GM12878 (cell line): Measurements from ENCODE around the gene N4BP2. TPM values are rescaled to one million over a fixed set of nuclear protein-coding genes. Genes with fewer than 3 reads are reported as not detected.

Experiments
- ATF3 ChIP-seq: IDR thresholded peaks from 2 replicates; pipeline ENCODE4 v1.6.1; 2011; ENCODE audit warnings: low read depth, mild to moderate bottlenecking, low read length, moderate library complexity, borderline replicate concordance; ENCODE audit errors: extremely low read depth
- ATF7 ChIP-seq: fragments of 450-650 bp; IDR thresholded peaks from 2 replicates; pipeline ENCODE4 v1.6.1; 2016; ENCODE audit warnings: low read depth, mild to moderate bottlenecking
- BRCA1 ChIP-seq: IDR thresholded peaks from 2 replicates; pipeline ENCODE4 v1.6.1; 2011; ENCODE audit warnings: low read depth, low read length, improper control_type of control experiment
- CEBPZ ChIP-seq: fragments of 150-350 bp; IDR thresholded peaks from 2 replicates; pipeline ENCODE4 v1.6.1; 2016; ENCODE audit warnings: low read depth, low read length
- CHD2 ChIP-seq: IDR thresholded peaks from 2 replicates; pipeline ENCODE4 v1.6.1; 2011; ENCODE audit warnings: low read depth, low read length, improper control_type of control experiment, borderline replicate concordance
- DPF2 ChIP-seq: fragments of 450-650 bp; IDR thresholded peaks from 2 replicates; pipeline ENCODE4 v1.6.1; 2017; ENCODE audit warnings: mild to moderate bottlenecking
- E4F1 ChIP-seq: fragments of 450-650 bp; IDR thresholded peaks from 2 replicates; pipeline ENCODE4 v1.6.1; 2018; ENCODE audit warnings: borderline replicate concordance, mild to moderate bottlenecking; ENCODE audit not compliant: partially characterized antibody
- ETV6 ChIP-seq, 2 experiments: fragments of 450-650 bp in 1 of 2; IDR thresholded peaks in 1 of 2; conservative IDR thresholded peaks in 1 of 2; 2 replicates each; pipeline ENCODE4 v1.6.1; 2014; ENCODE audit warnings: antibody characterized with exemption in 1 of 2, borderline replicate concordance in 1 of 2, low read depth in 1 of 2, mild to moderate bottlenecking in 1 of 2, moderate library complexity in 1 of 2
- GATAD2B ChIP-seq: fragments of 450-650 bp; conservative IDR thresholded peaks from 2 replicates; pipeline ENCODE4 v1.6.1; 2017; ENCODE audit warnings: low read depth, mild to moderate bottlenecking, moderate library complexity
- HCFC1 ChIP-seq: fragments of 150-350 bp; IDR thresholded peaks from 2 replicates; pipeline ENCODE4 v1.6.1; 2014; ENCODE audit warnings: low read length
- HDAC2 ChIP-seq: fragments of 200-600 bp; sonication (generic); IDR thresholded peaks from 2 replicates; pipeline ENCODE4 v1.6.1; 2017
- IRF3 ChIP-seq: fragments of 450-650 bp; IDR thresholded peaks from 2 replicates; pipeline ENCODE4 v1.6.1; 2014; ENCODE audit warnings: mild to moderate bottlenecking
- LARP7 ChIP-seq: fragments of 450-650 bp; IDR thresholded peaks from 2 replicates; pipeline ENCODE4 v1.6.1; 2017; ENCODE audit warnings: mild to moderate bottlenecking
- MYB ChIP-seq: fragments of 150-350 bp; IDR thresholded peaks from 2 replicates; pipeline ENCODE4 v1.6.1; 2014; ENCODE audit warnings: mild to moderate bottlenecking, low read depth, low read length, borderline replicate concordance
- PKNOX1 ChIP-seq: fragments of 450-650 bp; IDR thresholded peaks from 2 replicates; pipeline ENCODE4 v1.6.1; 2016; ENCODE audit warnings: mild to moderate bottlenecking
- RUNX3 ChIP-seq: IDR thresholded peaks from 2 replicates; pipeline ENCODE4 v1.6.1; 2012; ENCODE audit warnings: low read length, inconsistent platforms
- SPI1 ChIP-seq: IDR thresholded peaks from 2 replicates; pipeline ENCODE4 v1.6.1; 2011; ENCODE audit warnings: low read depth, mild to moderate bottlenecking, low read length, moderate library complexity, borderline replicate concordance; ENCODE audit not compliant: insufficient read depth
- SREBF1 ChIP-seq: IDR thresholded peaks from 2 replicates; pipeline ENCODE4 v1.6.1; 2012; ENCODE audit warnings: mild to moderate bottlenecking, low read length
- SREBF2 ChIP-seq: IDR thresholded peaks from 2 replicates; pipeline ENCODE4 v1.6.1; 2012; ENCODE audit warnings: mild to moderate bottlenecking, low read length
- STAT3 ChIP-seq: IDR thresholded peaks from 2 replicates; pipeline ENCODE4 v1.6.1; 2011; ENCODE audit warnings: low read depth, low read length, improper control_type of control experiment
- TARDBP ChIP-seq: IDR thresholded peaks from 2 replicates; pipeline ENCODE4 v1.6.1; 2016; ENCODE audit warnings: borderline replicate concordance
- YY1 ChIP-seq: IDR thresholded peaks from 2 replicates; pipeline ENCODE4 v1.6.1; 2011; ENCODE audit warnings: low read depth, mild to moderate bottlenecking, low read length
- ZNF217 ChIP-seq: fragments of 450-650 bp; IDR thresholded peaks from 2 replicates; pipeline ENCODE4 v1.6.1; 2017; ENCODE audit warnings: antibody characterized with exemption, mild to moderate bottlenecking
- polyA plus RNA-seq, 11 experiments: library from polyadenylated mRNA; depleted of rRNA in 4 of 11; unstranded in 6 of 11; stranded (reverse) in 5 of 11; fragments of >200 nt; fragmentation: Nextera tagmentation in 4 of 11; fragmentation: Illumina TruSeq in 1 of 11; extraction: Ambion mirVana in 4 of 11; extraction: Trizol in 1 of 11; gene quantifications; 1 replicate in 1 of 11; 2 replicates in 10 of 11; pipeline versions ENCODE4 v1.2.1 to v1.2.3, GENCODE V29; 2011 to 2016; ENCODE audit warnings: inconsistent platforms in 2 of 11, missing spikeins in 2 of 11, low read depth in 1 of 11
- total RNA-seq, 4 experiments: library from RNA; depleted of rRNA in 3 of 4; stranded (reverse); fragments of >200 nt in 3 of 4; fragmentation: Illumina TruSeq in 1 of 4; extraction: Trizol in 1 of 4; gene quantifications; 2 replicates each; pipeline versions ENCODE4 v1.2.1 to v1.2.3, GENCODE V29; 2013 to 2021

Gene N4BP2
- total and polyA plus RNA-seq, 10 of the 15 experiments (the other 5 are each of a cell fraction or from before 2014, with no cell fraction given), result 2.3 to 18.7 (median 10.0) TPM

GRCh38 chr4:40055863-40056715, 561 bp upstream of the N4BP2 start (continued):
- no peak for TF ChIP-seq CHD2
- TF ChIP-seq GATAD2B, result peak; percentile 90
- no peak for TF ChIP-seq MYB
- no peak for TF ChIP-seq ATF3
- TF ChIP-seq ATF7, result no peak; the same call in 1 of the 2 replicates
- TF ChIP-seq TARDBP, result no peak
- TF ChIP-seq CEBPZ, result no peak
- no peak for TF ChIP-seq PKNOX1
- peak; percentile 56 for TF ChIP-seq YY1
- TF ChIP-seq STAT3, result no peak
- TF ChIP-seq E4F1, result no peak
- TF ChIP-seq HCFC1, result 0 out of 2 replicates have a peak, but pooled peaks have one; percentile 17
- peak; percentile 68 for TF ChIP-seq ZNF217
- no peak for TF ChIP-seq SREBF2
- no peak for TF ChIP-seq HDAC2
- TF ChIP-seq SREBF1, result no peak
- TF ChIP-seq SPI1, result no peak
- no peak for TF ChIP-seq BRCA1
- peak; percentile 78; the same call in 1 of the 2 replicates for TF ChIP-seq DPF2
- TF ChIP-seq IRF3, result no peak
- TF ChIP-seq ETV6 (conservative IDR thresholded peaks at IDR 0.05 in 1 of 2, IDR thresholded peaks at IDR 0.05 in 1 of 2; ENCODE audit: borderline replicate concordance in 1 of 2, low read depth in 1 of 2), result 0 out of 4 replicates have a peak, but pooled peaks of 1 of the 2 experiments have one; percentile 8
- peak; percentile 93; the same call in 1 of the 2 replicates for TF ChIP-seq LARP7
- no peak; the same call in 1 of the 2 replicates for TF ChIP-seq RUNX3
